ENCODE data around the gene ZNF132.
A peak's percentile ranks its signal among the peaks of the same experiment; 100 is the strongest.

The ZNF132 gene

DNA sequence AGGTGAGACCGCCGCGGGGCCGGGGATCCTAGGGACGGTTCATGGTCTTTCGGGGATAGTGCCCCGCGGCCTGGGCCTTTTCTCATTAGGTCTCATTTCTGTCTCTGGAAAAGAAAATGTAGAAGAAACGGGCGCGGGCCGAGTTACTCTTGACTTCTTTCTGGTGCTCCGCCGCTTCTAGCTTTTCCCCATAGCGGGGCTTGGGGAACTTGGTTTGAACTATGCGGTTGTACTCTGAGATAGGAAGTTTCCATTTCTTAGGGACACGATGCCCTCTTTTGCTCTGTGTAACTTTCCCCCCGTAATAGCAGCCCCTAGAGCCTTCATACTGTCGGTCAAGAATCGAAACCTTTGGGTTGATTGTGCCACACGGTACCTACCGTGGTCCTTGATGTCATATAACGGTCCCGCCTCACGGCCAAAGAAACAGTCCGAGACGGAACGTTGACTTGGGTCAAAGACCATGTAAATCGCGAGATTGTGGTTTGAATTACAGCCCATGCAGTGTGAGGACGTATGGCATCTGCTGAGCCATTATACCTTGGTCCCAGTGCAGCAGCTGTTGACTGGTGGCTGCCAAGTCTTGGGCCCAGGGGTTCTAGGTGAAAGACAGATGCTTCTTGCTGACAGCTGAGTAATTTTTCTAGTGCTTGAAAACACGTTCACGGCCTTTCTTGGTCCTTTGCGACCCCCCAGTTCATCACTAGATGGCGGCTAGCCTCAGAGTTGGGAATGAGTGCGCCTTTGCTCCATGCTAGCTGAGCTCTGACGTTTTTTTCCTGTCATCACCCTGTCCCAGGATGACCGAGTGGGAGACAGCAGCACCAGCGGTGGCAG is 52.4 kb downstream of the ZNF132 start:
- no peak for DNase-seq (ENCODE audit: low read depth, low spot score)

GRCh38 chr19:58386576-58387337 is 53.2 kb downstream of the ZNF132 start, which contains the start of gene RPS5:
RPS5 (plus strand) TSS chr19:58387269; CDS start chr19:58388138, 869 bp downstream.
- peak; percentile 98 for DNase-seq (ENCODE audit: low read depth, low spot score)

- no peak for DNase-seq (ENCODE audit: low read depth, low spot score)
Measured at GRCh38 chr19:58385891-58386575, 53.9 kb downstream of the ZNF132 start.

- no peak for DNase-seq (ENCODE audit: low read depth, low spot score)
Measured at GRCh38 chr19:58385313-58385890, 54.6 kb downstream of the ZNF132 start.

- no peak for DNase-seq (ENCODE audit: low read depth, low spot score)
Measured at GRCh38 chr19:58382997-58383603, 56.9 kb downstream of the ZNF132 start.

All from iPS DF 19.7 (cell line).